Erythroblast (primary cell): Measurements from ENCODE around the gene NPHS1.
"Not testable (repeated sequence)": the region's sequence is repeated elsewhere in the genome, so short reads cannot be mapped to it uniquely, and the experiment has no call there.

Experiments used
- DNase-seq, 2 experiments: peaks; one replicate each; lab custom pipeline; 2025; lab: John Stamatoyannopoulos, UW
- GATA1 ChIP-seq: IDR thresholded peaks from 2 replicates; pipeline ENCODE4 v1.6.1; 2011; ENCODE audit warnings: low read depth, mild to moderate bottlenecking, control low read depth, low read length, moderate library complexity
- POLR2A ChIP-seq: IDR thresholded peaks from 2 replicates; pipeline ENCODE4 v1.6.1; 2011; ENCODE audit warnings: mild to moderate bottlenecking, low read length

The NPHS1 gene

DNA sequence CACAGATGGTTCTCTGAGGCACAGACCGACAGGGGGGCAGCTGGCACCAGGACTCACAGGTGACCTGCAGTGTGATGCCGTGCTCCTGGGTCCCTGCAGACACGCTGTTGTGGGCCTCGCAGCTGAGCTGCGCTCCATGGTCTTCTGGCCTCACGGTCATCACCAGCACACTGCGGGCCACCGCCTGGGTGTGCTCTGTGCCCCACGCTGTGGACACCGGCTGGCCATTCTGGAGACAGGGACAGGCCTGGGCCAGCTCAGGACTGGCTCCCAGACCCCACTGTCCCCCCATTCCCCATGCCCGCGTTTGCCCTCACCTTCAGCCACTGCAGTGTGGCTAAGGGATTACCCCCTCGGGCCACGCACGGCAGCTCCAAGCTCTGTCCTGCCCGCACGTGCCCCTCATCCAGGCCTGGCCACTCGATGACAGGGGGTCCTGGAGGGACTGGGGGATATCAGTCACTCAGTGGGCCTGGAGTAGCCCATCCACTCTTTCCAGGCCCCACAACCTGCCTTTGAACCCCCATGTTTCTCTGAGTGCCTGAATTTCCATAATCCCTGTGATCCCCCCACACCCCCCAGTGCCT, 3.3 kb downstream of the NPHS1 start:
- DNase-seq = no peak
- no peak for TF ChIP-seq GATA1
- no peak for TF ChIP-seq POLR2A

DNA sequence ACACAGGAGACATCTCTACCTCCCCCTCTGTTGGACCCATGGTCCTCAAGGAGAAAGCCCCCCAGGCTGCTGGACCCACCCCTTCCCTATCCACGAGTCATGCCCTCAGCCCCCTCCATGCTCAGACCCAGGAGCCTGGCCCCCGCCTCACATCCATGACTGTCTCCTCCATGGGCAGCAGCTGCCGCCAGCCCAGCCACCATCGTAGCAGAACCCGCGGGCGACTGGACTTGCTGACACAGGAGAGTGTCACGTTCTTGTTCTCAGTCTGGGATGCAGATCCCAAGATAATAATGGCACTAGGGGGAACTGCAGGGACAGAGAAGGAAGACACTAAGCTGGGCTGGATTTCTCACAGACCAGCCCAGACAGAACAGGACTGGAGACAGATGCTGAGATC, 3.8 kb downstream of the NPHS1 start:
- DNase-seq = no peak
- TF ChIP-seq POLR2A = no peak
- no peak for TF ChIP-seq GATA1

DNA sequence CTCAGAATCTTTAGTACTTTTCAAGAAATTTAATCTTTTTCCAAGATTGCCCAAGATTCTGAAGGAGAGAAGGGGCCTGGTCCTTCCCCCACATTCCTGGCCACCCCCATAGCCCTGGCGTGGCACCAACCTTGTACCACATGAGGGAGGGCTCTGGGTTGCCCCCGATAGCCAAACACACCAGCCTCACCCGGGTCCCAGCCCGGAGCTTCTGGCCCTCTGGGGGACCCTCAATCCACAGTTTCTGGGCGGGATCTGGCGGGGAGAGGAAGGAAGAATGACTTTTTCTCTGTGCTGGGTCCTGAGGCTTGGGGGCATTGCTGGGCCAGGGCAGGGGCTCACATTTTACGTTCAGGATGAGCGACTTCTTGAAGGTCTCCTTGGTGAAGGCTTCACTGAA, 4.4 kb downstream of the NPHS1 start:
- DNase-seq = no peak
- no peak for TF ChIP-seq GATA1
- no peak for TF ChIP-seq POLR2A

DNA sequence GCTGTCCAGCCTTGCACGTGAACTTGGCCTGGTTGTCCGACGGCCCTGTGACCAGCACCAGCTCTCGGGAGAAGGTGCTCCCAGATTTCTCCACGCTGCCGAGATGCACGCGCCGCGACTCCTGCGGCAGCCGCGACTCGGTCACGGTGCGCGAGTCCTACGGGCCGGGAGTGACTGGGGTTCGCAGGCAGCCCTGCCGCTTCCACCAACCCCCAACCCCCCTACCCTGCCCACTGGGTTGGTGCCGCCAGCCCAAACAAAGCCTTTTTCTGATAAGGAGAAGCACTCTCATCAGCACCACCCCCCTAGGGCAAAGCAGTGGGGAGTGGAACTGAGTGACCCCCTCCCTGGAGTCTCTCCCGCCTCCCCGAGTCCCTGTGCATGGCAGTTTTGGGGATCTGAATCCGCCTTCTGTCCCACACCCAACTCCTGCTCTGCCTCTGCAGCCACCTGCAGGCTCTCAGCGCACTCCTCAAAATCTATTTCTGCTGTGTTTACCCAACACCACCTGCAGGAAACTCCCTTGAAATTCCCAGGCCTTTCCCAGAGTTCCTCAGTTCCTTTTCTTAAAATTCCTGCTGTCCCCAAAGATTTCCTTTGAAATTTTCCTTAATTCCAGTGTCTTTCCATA, 6.2 kb downstream of the NPHS1 start:
- no peak for DNase-seq
- no peak for TF ChIP-seq POLR2A
- TF ChIP-seq GATA1 = no peak

DNA sequence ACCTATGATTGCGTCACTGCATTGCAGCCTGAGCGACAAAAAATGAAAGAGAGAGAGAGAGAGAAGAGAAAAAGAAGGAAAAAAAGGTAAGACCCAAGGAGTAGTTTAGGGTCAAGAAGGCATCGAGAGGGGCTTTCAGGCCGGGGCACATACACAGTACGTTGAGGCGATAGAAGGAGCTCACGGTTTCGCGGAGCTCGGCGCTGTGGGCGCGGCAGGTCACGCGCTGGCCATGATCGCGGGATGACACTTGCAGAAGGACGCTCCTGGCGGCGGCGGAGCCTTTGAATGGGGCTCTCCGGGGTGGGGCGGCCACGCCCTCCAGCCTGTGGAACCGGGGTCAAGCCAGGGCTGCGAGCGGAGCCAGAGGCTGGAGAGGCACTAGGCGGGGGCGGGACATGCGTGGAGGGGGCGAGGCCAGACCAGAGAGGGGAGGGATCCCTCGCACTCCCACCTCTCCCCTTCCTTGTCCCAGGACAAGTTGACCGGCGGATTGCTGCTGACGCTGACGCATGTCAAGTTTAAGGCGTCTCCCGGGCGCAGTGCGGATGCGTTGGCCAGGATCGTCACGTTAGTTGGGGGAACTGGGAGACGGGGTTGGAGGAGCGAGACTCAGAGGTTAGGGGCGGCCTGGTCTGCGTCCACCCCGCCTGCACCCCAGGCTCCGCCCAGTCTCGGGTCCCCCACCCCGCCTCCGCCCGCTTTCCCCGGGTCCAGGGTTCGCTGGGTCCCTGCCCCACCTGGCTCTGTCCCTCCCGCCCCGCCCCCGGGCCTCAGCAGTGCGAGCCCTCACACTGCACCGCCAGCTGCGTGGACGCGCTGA, 6.9 kb downstream of the NPHS1 start:
- TF ChIP-seq GATA1 = no peak
- TF ChIP-seq POLR2A = no peak
- DNase-seq = peak; percentile 42 to 49

DNA sequence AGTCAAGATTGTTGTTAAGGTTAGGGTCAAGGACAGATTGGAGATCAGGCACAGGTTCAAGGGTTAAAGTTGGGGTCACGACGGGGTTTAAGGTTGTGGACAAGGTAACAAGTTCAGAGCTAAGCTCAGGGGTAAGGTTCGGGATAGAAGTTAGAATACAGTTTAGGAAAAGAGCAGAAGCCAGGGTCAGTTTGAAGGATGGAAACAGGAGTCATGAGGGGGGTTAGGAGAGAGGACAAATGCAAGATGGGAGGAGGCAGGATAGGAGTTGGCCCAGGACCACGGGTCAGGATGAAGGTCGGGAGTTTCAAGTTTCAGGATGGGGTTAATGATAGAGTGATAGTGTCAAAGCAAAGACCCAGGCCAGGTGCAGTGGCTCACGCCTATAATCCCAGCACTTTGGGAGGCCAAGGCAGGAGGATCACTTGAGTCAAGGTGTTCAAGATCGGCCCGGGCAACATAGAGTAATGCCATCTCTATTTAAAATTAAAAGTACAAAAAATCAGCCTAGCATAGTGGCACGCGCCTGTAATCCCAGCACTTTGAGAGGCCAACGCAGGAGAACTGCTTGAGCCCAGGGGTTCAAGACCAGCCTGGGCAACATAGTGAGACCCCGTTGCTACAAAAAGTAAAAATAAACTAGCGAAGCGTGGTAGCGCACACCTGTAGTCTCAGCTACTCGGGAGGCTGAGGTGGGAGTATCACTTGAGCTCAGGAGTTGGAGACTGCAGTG, 7.7 kb downstream of the NPHS1 start:
- no peak for DNase-seq
- no peak for TF ChIP-seq GATA1
- no peak for TF ChIP-seq POLR2A

DNA sequence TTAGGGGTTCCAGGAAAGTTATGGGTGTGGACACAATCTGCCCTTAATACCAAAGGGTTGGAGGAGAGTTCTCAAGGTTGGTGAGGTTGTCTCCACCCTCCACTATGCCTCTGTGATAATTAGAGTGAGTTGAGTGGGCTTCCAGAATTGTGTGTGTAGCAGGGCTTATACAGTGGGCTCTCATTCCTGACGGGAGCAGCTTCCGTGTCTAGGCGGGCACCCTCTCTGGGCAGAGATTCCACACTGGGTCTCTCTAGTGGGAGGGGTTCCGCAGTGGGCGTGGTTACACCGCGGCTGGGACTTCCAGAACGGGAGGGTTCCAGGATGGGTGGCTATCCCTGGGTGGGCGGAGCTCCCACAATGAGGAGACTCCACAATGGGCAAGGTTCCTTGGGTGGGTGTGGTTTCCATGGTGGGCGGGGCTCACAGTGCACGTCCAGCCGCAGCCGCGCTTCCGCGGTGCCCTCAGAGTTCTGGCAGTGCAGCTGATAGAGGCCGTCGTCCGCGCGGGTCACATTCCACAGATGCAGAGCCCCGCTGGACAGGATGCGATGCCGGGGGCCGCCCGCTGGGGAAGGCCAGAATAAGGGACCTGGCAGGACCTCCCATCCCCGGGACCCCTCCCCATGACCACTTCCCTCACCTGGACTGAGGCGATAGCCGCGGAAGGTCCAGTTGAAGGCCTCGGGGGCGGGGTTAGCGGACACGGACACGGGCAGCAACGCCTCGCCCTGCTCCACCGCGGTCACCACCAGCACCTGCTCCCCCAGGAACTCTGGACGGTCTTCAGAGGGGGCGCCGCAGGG, 8.4 kb downstream of the NPHS1 start:
- TF ChIP-seq GATA1 (no peak), POLR2A (no peak)
- DNase-seq = no peak

DNA sequence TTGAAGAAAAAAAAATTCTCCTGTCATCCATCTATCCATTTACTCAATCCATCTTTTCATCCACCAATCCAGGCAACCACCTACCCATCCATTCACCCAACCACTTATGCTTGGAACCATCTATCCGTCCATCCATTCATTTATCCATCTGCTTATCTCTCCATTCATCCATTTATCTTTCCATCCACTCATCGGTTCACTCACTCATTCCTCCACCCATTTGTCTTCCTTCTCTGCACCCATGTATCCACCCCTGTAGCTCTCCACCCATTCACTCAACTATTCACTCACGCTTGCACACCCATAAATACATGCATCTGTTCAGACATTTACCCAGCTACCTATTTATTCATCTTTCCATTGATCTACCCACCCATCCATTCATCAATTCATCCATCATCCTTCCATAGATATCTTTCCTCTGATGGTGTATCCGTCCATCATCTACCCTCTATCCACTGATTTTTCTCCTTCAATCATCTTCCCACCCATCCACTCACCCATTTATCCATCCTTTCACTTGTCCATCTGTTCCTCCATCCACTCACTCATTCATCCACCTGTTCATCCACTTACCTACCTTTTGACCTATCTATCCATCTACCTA, 9.5 kb downstream of the NPHS1 start:
- DNase-seq = no peak
- no peak for TF ChIP-seq POLR2A
- TF ChIP-seq GATA1 = no peak

DNA sequence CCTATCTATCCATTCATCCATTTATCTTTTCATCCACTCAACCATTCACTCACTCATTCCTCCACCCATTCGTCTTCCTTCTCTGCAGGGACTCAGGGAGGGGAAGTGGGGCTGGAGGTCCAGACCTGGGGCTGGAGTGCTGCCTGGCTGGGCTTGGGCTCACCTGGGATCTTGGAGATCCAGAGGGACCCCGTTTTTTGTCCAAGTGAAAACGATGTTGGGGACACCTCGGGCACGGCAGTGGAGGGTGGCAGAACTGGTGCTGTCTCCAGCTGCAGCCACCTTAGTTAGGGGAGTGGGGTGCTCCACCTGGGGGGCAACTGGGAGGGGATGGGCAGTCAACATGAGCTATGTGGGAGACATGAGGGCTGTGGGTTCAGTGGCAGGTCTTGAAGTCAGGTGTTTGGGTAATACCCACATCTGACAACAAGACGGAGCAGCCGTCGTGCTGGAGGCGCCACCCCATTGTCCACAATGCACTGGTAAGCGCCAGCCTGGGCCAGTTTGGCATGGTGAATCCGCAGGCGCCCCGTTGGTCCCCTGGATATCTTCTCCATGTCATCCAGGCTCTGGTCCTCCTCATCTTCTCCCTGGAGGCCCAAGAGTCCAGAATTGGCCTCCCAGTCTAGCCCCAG, 10.2 kb downstream of the NPHS1 start:
- DNase-seq = no peak
- no peak for TF ChIP-seq GATA1
- TF ChIP-seq POLR2A = no peak

DNA sequence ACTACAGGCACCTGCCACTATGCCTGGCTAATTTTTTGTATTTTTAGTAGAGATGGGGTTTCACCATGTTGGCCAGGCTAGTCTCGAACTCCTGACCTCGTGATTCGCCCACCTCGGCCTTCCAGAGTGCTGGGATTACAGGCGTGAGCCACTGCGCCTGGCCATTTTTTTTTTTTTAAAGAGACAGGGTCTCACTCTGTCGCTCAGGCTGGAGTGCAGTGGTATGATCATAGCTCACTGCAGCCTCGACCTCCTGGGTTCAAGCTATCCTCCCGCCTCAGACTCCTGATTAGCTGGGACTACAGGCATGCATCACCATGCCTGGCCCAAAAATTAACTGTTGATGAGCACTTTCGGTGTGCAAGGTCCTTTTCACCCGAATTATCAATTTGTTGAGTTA, 16.2 kb downstream of the NPHS1 start:
- DNase-seq = not testable (repeated sequence)

DNA sequence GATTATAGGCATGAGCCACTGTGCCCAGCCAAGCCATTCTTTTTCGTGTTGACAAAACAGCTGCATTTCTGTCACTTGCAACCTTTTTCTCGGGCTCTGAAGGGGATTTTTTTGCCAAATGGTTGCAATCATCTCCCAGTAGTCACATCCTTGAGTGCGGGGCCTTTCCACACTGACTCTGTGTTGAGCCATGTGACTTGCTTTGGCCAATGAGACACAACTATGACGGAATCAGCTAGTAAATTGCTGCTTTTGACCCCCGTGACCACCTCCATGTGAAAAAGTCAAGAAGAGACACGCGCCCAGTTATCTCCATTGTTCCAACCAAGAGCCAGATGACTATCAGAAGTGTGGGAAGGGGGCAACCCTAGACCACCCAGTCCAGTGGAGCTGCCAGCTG, 18.3 kb downstream of the NPHS1 start:
- TF ChIP-seq GATA1 = no peak
- no peak for TF ChIP-seq POLR2A
- no peak for DNase-seq

DNA sequence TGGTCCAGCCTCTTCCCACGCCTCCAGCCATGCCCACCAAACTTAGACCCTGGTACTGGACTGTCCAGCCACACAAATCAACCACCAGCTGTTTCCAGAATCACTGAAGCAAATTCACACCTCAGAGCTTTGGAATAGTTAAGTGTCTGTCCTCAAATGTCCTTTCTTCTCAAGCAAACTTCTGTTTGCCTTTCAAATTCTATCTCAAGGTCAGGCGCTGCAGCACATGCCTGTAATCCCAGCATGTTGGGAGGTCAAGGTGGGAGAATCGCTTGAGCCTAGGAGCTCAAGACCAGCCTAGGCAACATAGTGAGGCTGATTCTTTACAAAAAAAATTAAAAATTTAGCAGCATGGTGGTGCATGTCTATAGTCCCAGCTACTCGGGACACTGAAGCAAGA, 20.2 kb downstream of the NPHS1 start:
- TF ChIP-seq GATA1 = no peak
- no peak for TF ChIP-seq POLR2A
- no peak for DNase-seq

DNA sequence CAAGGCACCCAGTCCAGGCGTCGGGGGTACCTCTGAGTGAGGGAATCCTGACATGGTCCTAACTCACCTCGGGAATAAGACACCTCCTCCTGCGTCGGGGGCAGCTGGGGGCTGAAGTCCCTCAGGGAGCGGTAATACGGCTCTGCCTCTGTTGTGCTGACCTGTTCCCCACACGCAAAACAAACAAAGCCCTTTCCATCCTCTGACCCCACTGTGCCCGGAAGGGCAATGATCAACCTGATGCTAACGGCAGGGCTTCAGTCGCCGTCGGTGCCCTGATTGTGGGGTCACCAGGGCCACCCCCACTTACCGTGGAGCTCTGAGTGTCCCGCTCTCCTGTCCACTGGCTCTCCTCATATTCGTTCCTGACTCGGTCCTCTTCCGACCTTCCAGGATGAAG, 21.3 kb downstream of the NPHS1 start:
- no peak for DNase-seq
- TF ChIP-seq POLR2A (no peak), GATA1 (no peak)
